GM19239 (cell line): ENCODE data around the gene ARMC7.
"Not testable (repeated sequence)": the region's sequence is repeated elsewhere in the genome, so short reads cannot be mapped to it uniquely, and the experiment has no call there.

ENCODE experiments used
- DNase-seq: peaks from one replicate; pipeline ENCODE4 v3.0.0; 2011; ENCODE audit warnings: low spot score; ENCODE audit not compliant: insufficient read length
- FAIRE-seq: peaks from 2 replicates; lab custom pipeline; 2011; peaks lifted over from hg19 to GRCh38; lab: Jason Lieb, UNC

ARMC7 gene

DNA sequence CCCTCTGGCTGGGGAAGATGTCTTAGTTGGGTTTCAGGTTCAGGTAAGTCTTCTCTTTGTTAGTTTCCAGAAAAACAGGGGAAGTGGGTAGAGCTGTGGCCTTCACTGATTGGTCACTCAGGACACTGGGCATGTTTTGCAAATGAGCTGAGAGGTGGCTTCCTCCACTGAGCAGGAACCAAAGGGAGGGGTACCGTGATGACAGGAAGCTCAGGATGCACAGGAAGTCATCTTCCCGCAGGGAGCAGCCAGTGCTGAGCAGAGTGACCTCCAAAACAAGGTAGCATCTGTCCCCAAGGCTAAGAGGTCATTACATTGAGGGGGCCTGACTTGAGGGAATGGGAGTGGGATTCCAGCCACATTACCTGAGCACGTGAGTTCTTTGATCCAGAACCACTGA lies 16.2 kb downstream of the ARMC7 start:
- no peak for DNase-seq
- peak; percentile 49 for FAIRE-seq

GRCh38 chr17:75126954-75127353 lies 17.2 kb downstream of the ARMC7 start:
- FAIRE-seq = no peak

GRCh38 chr17:75127936-75128335 lies 18.2 kb downstream of the ARMC7 start:
- DNase-seq, FAIRE-seq: not testable (repeated sequence)

More at GRCh38 chr17:75126954-75127353, 17.2 kb downstream of the ARMC7 start:
- DNase-seq = no peak

DNA sequence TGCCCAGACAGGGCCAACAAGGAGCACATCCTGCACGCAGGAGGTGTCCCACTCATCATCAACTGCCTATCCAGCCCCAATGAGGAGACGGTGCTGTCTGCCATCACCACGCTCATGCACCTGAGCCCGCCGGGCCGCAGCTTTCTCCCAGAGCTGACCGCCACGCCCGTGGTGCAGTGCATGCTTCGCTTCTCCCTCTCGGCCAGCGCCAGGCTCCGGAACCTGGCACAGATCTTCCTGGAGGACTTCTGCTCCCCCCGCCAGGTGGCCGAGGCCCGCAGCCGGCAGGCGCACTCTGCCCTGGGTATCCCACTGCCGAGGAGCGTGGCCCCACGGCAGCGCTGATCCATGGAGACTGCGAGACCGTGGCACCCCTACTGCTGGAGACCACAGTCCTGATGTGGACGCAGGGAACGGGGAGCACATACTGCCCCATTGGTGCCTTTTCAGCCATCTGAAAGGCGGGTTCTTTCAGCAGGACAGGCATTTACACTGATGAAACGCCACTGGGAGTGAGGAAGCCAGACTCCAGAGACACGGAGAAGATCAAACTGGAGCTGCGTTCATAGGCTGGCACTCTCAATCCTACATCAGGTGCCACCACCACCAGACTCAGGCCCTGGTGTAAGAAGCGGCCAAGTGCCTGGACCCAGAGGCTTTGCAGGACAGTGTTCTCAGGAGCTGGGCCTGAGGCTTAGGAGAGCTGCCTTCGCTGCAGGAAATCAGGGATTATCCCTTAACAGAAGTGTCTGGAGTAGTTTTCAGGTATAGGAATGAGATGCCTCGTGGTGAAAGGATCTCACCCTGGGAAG lies 19.1 kb downstream of the ARMC7 start:
- FAIRE-seq = no peak

GRCh38 chr17:75129576-75129975 lies 19.8 kb downstream of the ARMC7 start:
- DNase-seq (no peak), FAIRE-seq (no peak)

More for the DNA sequence above, 19.1 kb downstream of the ARMC7 start:
- no peak for DNase-seq

DNA sequence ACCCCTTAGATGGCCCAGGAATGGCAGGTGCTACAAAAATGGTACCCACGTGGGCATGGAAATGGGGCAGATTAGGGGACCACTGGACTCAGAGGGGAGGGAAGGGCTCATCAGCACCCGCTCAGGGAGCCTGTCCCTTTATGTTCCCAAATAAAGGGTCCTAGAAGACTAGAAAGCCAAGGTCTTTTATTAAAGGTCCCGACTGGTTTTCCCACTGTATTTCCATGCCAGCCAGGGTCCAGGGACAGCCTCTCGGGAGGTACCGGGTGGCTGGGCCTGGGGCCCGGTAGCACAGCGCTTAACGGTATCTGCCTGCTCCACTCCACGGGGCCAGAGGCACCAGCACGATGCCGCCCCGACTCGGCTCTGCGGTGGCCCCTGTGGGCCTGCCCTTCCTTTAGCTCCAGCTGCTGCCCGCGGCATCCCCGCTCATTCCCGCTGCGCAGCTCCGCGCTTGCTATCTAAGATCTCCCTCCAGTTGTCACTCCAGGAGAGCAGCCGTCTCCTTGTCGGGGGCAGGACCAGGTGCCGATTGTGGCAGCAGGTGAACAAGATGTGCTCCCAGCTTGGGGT lies 20.4 kb downstream of the ARMC7 start:
- no peak for FAIRE-seq
- no peak for DNase-seq

DNA sequence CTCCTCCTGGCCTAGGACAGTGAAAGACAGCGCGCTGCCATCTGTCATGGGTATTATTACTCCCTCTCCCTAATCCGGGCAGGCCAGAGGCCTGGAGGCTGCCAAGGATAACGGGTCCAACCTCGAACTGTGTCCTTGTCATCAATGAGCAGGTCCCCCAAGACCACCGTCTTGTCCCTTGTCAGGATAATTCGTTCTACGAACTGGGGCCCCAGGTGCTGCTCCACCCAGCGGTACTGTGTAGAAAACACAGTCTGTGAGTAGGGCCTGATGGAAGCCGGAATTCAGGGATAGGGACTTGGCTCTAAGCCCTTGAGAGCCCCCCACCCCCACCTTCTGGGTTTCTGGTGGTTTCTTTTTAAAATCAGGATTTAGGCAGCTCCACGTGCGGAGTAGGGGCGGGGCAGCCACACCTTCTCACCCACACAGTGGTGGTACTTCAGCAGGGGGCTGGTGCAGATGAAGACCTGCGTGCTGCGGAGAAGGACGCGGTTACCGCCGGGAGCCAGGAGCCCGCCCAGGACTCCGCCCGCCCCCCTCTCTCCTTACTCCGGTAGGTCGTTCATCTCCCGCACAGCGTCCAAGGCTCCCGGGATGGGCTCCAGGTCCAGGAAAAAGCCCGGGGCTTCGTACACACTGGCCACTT lies 21.0 kb downstream of the ARMC7 start:
- FAIRE-seq (no peak), DNase-seq (no peak)

DNA sequence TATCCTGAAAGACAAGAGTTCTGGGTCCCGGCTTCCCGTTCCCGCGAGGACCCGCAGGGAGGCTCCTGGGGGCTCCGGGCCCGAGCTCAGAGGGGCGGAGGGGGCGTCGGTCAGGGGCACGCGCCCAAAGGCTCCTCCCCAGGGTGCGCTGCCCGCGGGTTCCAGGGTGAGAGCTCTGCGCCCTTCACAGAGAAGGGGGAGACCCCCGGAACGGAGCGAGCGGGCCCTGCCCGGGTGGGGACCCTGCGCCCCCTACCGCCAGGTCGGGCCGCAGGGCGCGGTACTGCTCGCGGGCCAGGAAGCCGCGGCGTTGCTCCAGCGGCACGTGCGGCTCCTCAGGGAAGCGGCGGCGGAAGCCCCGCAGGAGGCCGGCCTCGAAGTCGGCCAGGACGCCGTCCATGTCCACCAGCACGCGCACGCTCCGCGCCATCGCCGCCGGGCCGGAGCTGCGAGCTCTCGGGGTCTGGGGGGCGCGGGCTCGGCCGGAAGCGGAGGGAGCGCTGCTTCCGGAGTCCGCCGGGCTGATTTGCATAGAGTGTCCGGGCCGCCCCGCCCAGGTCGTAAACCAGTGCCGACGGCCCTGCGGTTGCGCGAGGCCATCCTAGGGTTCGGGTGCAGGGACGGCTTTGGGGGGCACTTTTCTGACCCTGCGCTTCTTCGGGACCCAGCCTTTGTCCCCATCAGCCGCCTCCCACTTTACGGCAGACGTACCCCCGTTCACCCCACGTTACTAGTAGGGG lies 21.7 kb downstream of the ARMC7 start, which contains the start of gene NT5C:
Gene NT5C (minus strand): TSS at position 465 of the 740 bp plus-strand sequence. CDS start 35 bp downstream, at position 430.
- FAIRE-seq (peak; percentile 75), DNase-seq (peak; percentile 93)

DNA sequence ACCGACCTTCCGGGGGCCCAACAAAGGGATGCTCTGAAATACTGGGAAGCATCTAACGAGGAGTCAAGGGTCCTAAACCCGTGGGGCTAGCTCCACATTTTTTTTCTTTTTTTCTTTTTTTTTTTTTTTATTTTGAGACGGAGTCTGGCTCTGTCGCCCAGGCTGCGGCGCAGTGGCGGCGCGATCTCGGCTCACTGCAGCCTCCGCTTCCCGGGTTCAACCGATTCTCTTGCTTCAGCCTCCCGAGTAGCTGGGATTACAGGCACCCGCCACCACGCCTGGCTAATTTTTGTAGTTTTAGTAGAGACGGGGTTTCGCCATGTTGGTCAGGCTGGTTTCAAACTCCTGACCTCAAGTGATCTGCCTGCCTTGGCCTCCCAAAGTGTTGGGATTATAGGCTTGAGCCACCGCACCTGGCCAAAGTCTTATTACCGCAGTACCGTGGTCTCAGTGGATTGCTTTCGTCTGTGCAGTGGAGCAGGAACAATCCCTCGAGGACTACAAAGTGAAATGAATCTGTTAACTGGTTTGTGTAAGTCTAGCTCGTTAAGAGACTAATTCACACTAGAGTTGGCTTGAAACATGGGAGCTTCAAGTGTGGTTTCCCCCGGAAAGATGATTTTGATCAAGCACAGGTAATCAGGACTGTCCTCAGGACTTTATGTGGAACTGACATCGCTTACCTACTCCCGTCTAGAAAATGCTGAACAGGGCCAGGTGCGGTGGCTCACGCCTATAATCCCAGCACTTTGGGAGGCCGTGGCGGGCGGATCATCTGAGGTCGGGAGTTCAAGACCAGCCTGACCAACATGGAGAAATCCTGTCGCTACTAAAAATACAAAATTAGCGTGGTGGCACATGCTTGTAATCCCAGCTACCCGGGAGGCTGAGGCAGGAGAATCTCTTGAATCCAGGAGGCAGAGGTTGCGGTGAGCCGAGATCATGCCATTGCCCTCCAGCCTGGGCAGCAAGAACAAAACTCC lies 22.5 kb downstream of the ARMC7 start:
- DNase-seq, FAIRE-seq: not testable (repeated sequence)

GRCh38 chr17:75133001-75133400 lies 23.2 kb downstream of the ARMC7 start:
- FAIRE-seq = no peak
- no peak for DNase-seq

DNA sequence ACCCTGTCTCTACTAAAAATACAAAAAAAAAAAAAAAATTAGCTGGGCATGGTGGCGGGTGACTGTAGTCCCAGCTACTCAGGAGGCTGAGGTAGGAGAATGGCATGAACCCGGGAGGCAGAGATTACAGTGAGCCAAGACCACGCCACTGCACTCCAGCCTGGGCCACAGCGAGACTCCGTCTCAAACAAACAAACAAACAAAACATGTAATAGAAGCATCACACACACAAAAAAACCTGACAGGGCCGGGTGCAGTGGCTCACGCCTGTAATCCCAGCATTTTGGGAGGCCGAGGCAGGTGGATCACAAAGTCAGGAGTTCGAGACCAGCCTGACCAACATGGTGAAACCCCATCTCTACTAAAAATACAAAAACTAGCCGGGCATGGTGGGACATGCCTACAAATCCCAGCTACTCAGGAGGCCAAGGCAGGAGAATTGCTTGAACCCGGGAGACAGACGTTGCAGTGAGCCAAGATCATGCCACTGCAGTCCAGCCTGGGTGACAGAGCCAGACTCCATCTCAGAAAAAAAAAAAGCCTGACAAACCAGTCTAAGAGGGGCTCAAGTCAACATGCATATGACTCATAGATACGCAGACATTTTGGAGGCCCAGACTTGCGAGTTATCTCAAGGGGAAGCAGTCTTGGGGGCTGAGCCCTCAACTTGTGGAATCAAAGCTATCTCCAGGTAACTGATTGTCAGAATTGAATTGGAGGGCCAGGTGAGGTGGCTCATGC lies 24.0 kb downstream of the ARMC7 start:
- FAIRE-seq, DNase-seq: not testable (repeated sequence)

- FAIRE-seq (no peak), DNase-seq (no peak)
These were observed 25.7 kb downstream of the ARMC7 start for GRCh38 chr17:75135452-75135851.

GRCh38 chr17:75135946-75136345 lies 26.2 kb downstream of the ARMC7 start:
- DNase-seq = no peak
- FAIRE-seq = no peak

- FAIRE-seq, DNase-seq: not testable (repeated sequence)
These were observed 28.0 kb downstream of the ARMC7 start for GRCh38 chr17:75137762-75138161.

DNA sequence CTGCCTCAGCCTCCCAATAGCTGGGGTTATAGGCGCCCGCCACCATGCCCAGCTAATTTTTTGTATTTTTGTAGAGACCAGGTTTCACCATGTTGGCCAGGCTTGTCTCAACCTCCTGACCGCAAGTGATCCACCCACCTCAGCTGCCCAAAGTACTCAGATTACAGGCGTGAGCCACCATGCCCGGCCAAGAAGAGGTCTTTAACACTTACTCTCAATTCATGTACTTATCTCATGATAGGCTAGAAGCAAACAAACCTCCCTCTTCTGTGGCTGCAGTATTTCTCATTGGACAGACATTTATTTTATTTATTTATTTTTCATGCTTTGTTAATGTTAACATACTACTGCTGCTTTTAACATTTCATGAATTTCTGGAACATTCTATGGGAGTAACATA lies 28.8 kb downstream of the ARMC7 start:
- FAIRE-seq (no peak), DNase-seq (no peak)

DNA sequence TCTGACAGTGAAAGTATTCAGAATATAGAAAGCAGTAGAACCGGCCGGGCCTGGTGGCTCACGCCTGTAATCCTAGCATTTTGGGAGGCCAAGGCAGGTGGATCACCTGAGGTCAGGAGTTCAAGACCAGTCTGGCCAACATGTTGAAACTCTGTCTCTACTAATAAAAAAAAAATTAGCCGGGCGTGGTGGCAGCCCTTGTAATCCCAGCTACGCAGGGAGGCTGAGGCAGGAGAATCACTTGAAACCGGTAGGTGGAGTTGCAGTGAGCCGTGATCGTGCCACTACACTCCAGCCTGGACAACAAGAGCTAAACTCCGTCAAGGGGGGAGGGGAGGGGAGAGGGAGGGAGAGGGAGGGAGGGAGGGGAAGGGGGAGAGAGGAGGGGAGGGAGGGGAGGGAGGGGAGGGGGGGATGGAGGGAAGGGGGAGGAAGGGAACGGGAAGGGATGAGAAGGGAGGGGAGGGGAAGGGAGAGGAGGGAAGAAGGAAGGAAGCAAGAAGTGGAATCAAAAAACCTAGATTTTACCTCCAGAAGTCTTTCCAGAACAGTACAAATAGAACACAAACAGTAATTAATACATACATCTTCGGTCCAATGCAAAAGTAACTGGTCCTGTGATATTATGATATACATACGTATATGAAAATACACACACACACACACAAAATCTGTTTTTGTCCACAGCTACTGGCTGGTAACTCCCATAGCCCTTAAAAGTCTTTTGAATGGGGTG lies 32.6 kb downstream of the ARMC7 start:
- DNase-seq = no peak
- FAIRE-seq = no peak

DNA sequence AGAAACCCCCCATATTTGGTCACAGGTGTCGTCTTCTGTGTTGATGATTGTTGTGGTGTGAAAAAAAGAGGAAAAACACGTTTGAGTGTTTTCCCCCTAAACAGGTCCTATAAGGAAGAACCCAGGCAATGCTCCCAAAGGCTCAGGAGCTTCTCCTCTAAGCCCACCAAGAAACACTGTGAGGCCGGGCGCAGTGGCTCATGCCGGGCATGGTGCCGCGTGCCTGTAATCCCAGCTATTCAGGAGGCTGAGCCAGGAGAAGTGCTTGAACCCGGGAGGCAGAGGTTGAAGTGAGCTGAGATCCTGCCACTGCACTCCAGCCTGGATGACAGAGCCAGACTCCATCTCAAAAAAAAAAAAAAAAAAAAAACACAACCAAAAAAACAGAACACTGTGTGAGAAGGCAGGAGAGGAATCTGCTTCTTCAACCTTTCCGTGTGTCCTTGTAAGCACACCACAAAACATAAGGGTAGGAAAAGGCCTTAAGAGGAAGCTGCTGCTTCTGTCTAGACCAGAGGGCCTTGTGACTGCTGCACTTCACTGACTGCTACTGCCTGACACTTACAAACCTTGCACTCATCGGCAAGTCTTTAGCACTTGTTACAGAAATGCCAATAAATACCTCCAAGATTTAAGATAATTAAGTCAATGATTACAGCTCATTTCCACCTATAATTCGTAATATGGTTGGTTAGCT lies 35.2 kb downstream of the ARMC7 start:
- no peak for FAIRE-seq
- DNase-seq = no peak
